Stimulated activated CD4-positive, alpha-beta T cell treated with anti-CD3 and anti-CD28 coated beads, Interleukin-12 subunit alpha, Interleukin-12 subunit beta, amount 100 ng/mL, for 48 hours (primary cell): ENCODE measurements around the gene PPP2R3B.
"Not testable (repeated sequence)": the region's sequence is repeated elsewhere in the genome, so short reads cannot be mapped to it uniquely, and the experiment has no call there.

ENCODE experiments used
- DNase-seq, 3 donors: peaks; one replicate each; pipeline ENCODE4 v3.0.0-alpha.2; 2020; ENCODE audit warnings: low read depth in 2 of 3, low spot score in 1 of 3

Gene PPP2R3B

GRCh38 chrX:338836-339400 is 47.8 kb downstream of the PPP2R3B start:
- DNase-seq = no peak

- no peak for DNase-seq
These were observed 48.3 kb downstream of the PPP2R3B start for GRCh38 chrX:338281-338835.

GRCh38 chrX:337331-337831 is 49.3 kb downstream of the PPP2R3B start:
- no peak for DNase-seq

- no peak for DNase-seq
These were observed 50.5 kb downstream of the PPP2R3B start for GRCh38 chrX:336227-336626.

- no peak for DNase-seq
These were observed 51.0 kb downstream of the PPP2R3B start for GRCh38 chrX:335758-336155.

- no peak for DNase-seq
These were observed 51.5 kb downstream of the PPP2R3B start for GRCh38 chrX:334971-335757.

- no peak for DNase-seq
These were observed 52.3 kb downstream of the PPP2R3B start for GRCh38 chrX:334331-334891.

- DNase-seq = no peak
These were observed 52.9 kb downstream of the PPP2R3B start for GRCh38 chrX:333611-334311.

- no peak for DNase-seq
These were observed 53.6 kb downstream of the PPP2R3B start for GRCh38 chrX:332916-333610.

- DNase-seq = no peak
These were observed 54.2 kb downstream of the PPP2R3B start for GRCh38 chrX:332496-332860.

GRCh38 chrX:331825-332495 is 54.7 kb downstream of the PPP2R3B start:
- no peak for DNase-seq

GRCh38 chrX:331151-331824 is 55.4 kb downstream of the PPP2R3B start:
- DNase-seq = no peak

GRCh38 chrX:330726-331150 is 56.0 kb downstream of the PPP2R3B start:
- no peak for DNase-seq

GRCh38 chrX:330141-330725 is 56.5 kb downstream of the PPP2R3B start:
- DNase-seq = not testable (repeated sequence)

GRCh38 chrX:329291-329910 is 57.3 kb downstream of the PPP2R3B start:
- DNase-seq = no peak

- no peak for DNase-seq
These were observed 59.0 kb downstream of the PPP2R3B start for GRCh38 chrX:327660-328126.

GRCh38 chrX:324664-325063 is 62.0 kb downstream of the PPP2R3B start:
- DNase-seq = not testable (repeated sequence)

GRCh38 chrX:323721-324628 is 62.7 kb downstream of the PPP2R3B start:
- no peak for DNase-seq
